ENCODE data around the gene PGAP6. TPM values are rescaled to one million over a fixed set of nuclear protein-coding genes. Genes with fewer than 3 reads are reported as not detected.
"Not testable (repeated sequence)": the region's sequence is repeated elsewhere in the genome, so short reads cannot be mapped to it uniquely, and the experiment has no call there.

The PGAP6 gene
- total RNA-seq, 1 donor from 2014 or later = 32.4 TPM

GRCh38 chr16:401468-402348, 19.9 kb upstream of the PGAP6 start, which contains the start of gene DECR2:
TSS of gene DECR2 (plus strand) at chr16:401885. CDS start at chr16:401964, 79 bp downstream.
- intact Hi-C loops (cut with micrococcal nuclease) = loop anchor here (1.0 to 2.0 kb wide), 5 partner anchors 20 to 235 kb away; partner anchors contain the start of genes CAPN15, METTL26, PGAP6 and RAB11FIP3

GRCh38 chr16:400061-400591, 18.3 kb upstream of the PGAP6 start:
- intact Hi-C loops (cut with micrococcal nuclease) = loop anchor here (2.0 kb wide), 1 partner anchor 237 kb away; the partner anchor contains the start of gene METTL26

- intact Hi-C loops (cut with micrococcal nuclease) = loop anchor here (2.0 kb wide), 1 partner anchor 237 kb away; the partner anchor contains the start of gene METTL26
These were observed 17.7 kb upstream of the PGAP6 start for GRCh38 chr16:399340-400019.

- intact Hi-C loops (cut with micrococcal nuclease) = no loop called here
These were observed 17.0 kb upstream of the PGAP6 start for GRCh38 chr16:398561-399339.

GRCh38 chr16:397736-398332, 16.1 kb upstream of the PGAP6 start:
- intact Hi-C loops (cut with micrococcal nuclease) = no loop called here

- intact Hi-C loops (cut with micrococcal nuclease) = no loop called here
These were observed 15.4 kb upstream of the PGAP6 start, which contains the start of gene NME4 for GRCh38 chr16:397135-397661. TSS of gene NME4 (plus strand) at chr16:397199. CDS start at chr16:397223, 24 bp downstream.

- intact Hi-C loops (cut with micrococcal nuclease) = no loop called here
These were observed 14.8 kb upstream of the PGAP6 start for GRCh38 chr16:396605-397004.

GRCh38 chr16:396199-396598, 14.4 kb upstream of the PGAP6 start:
- intact Hi-C loops (cut with micrococcal nuclease) = no loop called here

- intact Hi-C loops (cut with micrococcal nuclease) = no loop called here
These were observed 10.8 kb upstream of the PGAP6 start for GRCh38 chr16:392450-393030.

- intact Hi-C loops (cut with micrococcal nuclease) = no loop called here
These were observed 10.1 kb upstream of the PGAP6 start for GRCh38 chr16:391885-392335.

- intact Hi-C loops (cut with micrococcal nuclease) = no loop called here
These were observed 7.6 kb upstream of the PGAP6 start for GRCh38 chr16:389352-389751.

GRCh38 chr16:387761-388666, 6.2 kb upstream of the PGAP6 start:
- intact Hi-C loops (cut with micrococcal nuclease) = not testable (repeated sequence)

- intact Hi-C loops (cut with micrococcal nuclease) = no loop called here
These were observed 4.9 kb upstream of the PGAP6 start for GRCh38 chr16:386641-387156.

GRCh38 chr16:383326-384051, 1.7 kb upstream of the PGAP6 start:
- intact Hi-C loops (cut with micrococcal nuclease) = loop anchor here (2.0 to 5.0 kb wide), 2 partner anchors 41 to 204 kb away; partner anchors contain the start of gene RAB11FIP3

- intact Hi-C loops (cut with micrococcal nuclease) = loop anchor here (1.0 to 5.0 kb wide), 2 partner anchors 20 to 206 kb away; partner anchors contain the start of gene DECR2
These were observed 578 bp downstream of the PGAP6 start for GRCh38 chr16:381012-381788.

- intact Hi-C loops (cut with micrococcal nuclease) = loop anchor here (1.0 to 5.0 kb wide), 2 partner anchors 21 to 207 kb away; partner anchors contain the start of gene DECR2
These were observed 1.1 kb downstream of the PGAP6 start for GRCh38 chr16:380762-381011.

All from T-helper 2 cell treated with Interferon-gamma antibody and Interleukin-4, amounts not matched to agents 100 ng/mL and 5 ng/mL, for 36 hours (primary cell).